GM18951 (cell line): ENCODE measurements around the gene TMEM132C.
"Not testable (repeated sequence)": the region's sequence is repeated elsewhere in the genome, so short reads cannot be mapped to it uniquely, and the experiment has no call there.

ENCODE experiments used
- POLR2A ChIP-seq: IDR thresholded peaks from 4 replicates; pipeline ENCODE4 v1.6.1; 2011; ENCODE audit warnings: mild to moderate bottlenecking; ENCODE audit not compliant: insufficient read length, insufficient read depth; ENCODE audit errors: extremely low read depth
- in situ Hi-C: fragments of 300-500 bp; cut with MboI; formaldehyde crosslinking; loops from one replicate; pipeline ENCODE4 v1.12.0; 2022; ENCODE audit warnings: low sequenced_read_pairs, mixed read lengths, inconsistent platforms; ENCODE audit not compliant: unreplicated experiment

TMEM132C gene

GRCh38 chr12:128603573-128604115, 336.7 kb downstream of the TMEM132C start:
- TF ChIP-seq POLR2A, result no peak

DNA sequence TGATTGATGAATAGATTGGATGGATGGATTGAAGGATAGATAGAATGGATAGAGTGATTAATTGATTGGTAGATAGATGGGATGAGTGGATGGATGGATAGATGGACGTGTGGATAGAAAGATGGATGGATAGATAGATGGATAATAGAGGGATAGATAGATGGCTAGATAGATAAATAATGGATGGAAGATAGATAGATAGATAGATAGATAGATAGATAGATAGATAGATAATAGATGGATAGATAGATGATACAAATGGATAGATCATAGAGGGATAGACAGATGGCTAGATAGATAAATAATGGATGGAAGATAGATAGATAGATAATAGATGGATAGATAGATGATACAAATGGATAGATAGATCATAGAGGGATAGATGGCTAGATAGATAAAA, 337.2 kb downstream of the TMEM132C start:
- in situ Hi-C loops, result not testable (repeated sequence)

More at GRCh38 chr12:128603573-128604115, 336.7 kb downstream of the TMEM132C start:
- in situ Hi-C loops, result no loop called here

DNA sequence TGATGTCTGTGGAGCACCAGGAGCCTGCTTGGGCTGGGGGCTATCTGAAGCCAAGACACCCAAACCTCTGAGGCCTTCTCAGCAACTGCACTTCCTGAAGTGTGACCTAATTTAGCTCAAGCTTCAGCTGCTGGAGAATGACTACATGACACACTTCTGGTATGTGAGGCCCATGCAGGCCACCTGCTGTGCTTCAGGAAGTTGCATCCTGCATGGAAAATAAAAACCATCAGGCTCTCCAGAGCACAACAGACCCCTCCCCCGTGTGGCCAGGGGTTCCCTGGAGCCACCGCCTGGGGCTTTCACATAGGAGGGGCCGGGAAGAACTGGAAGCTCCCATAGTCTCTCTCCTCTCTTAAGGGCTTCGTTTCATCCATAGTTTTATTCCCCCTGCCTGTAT, 339.1 kb downstream of the TMEM132C start:
- in situ Hi-C loops, result no loop called here
- TF ChIP-seq POLR2A, result no peak

GRCh38 chr12:128606538-128606937, 339.6 kb downstream of the TMEM132C start:
- no peak for TF ChIP-seq POLR2A
- in situ Hi-C loops, result no loop called here

GRCh38 chr12:128606970-128607369, 340.0 kb downstream of the TMEM132C start:
- TF ChIP-seq POLR2A, result no peak
- in situ Hi-C loops, result no loop called here

GRCh38 chr12:128607641-128608040, 340.7 kb downstream of the TMEM132C start:
- in situ Hi-C loops, result no loop called here
- no peak for TF ChIP-seq POLR2A

- TF ChIP-seq POLR2A, result no peak
- in situ Hi-C loops, result no loop called here
Observed at GRCh38 chr12:128609861-128610260, 342.9 kb downstream of the TMEM132C start.

GRCh38 chr12:128611736-128612135, 344.8 kb downstream of the TMEM132C start:
- in situ Hi-C loops, result no loop called here
- no peak for TF ChIP-seq POLR2A

GRCh38 chr12:128612150-128612850, 345.3 kb downstream of the TMEM132C start:
- in situ Hi-C loops, result no loop called here
- TF ChIP-seq POLR2A, result no peak

- in situ Hi-C loops, result no loop called here
- no peak for TF ChIP-seq POLR2A
Observed at GRCh38 chr12:128613837-128614590, 347.0 kb downstream of the TMEM132C start.

- TF ChIP-seq POLR2A, result no peak
- in situ Hi-C loops, result no loop called here
Observed at GRCh38 chr12:128617304-128617833, 350.4 kb downstream of the TMEM132C start.

- no peak for TF ChIP-seq POLR2A
- in situ Hi-C loops, result no loop called here
Observed at GRCh38 chr12:128619263-128619662, 352.3 kb downstream of the TMEM132C start.

DNA sequence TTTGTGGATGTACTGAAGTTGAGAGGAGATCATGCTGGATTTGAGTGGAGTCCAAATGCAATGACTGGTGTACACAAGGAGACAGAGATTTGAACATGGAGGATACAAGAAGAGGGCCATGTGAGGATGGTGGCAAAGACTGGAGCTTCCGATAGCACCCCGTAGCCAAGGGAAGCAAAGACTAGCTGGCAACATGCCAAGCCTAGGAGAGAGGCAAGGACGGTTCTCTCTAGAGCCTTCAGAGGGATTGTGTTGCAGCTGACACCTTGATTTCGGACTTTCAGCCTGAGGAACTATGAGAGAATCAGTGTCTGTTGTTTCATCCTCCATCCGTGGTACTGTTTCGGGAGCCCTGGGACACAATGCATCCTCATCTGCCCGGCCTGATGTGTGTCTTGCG, 354.3 kb downstream of the TMEM132C start:
- in situ Hi-C loops, result no loop called here
- no peak for TF ChIP-seq POLR2A

DNA sequence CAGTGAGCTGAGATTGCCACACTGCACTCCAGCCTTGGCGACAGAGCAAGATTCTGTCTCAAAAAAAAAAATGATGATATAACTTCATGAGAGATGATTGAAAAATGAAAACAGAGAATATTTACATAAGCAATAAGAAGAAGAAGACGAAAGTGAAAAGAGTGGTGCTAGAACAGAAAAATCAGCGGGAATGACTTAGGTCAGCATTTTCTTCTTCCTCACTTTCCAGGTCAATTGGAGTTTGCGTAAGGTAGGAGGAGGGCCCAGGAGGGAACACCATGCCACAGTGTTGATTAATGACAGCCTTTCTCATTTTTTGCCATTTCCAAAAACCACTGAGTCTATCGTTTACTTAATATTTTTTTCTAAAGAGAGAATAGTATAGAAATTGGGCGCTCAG, 356.8 kb downstream of the TMEM132C start:
- no peak for TF ChIP-seq POLR2A
- in situ Hi-C loops, result no loop called here
